SK-N-SH (cell line): ENCODE results near the gene PRKN. TPM values are rescaled to one million over a fixed set of nuclear protein-coding genes. Genes with fewer than 3 reads are reported as not detected.

ENCODE experiments used
- CTCF ChIA-PET: fragments of 300-600, 350-600 bp; formaldehyde crosslinking; extraction: SDS; loops from one replicate; lab custom pipeline; 2021; lab: Yijun Ruan, JAX
- POLR2A ChIA-PET: fragments of 350-600 bp; sonication (Branson Sonifier 250); formaldehyde crosslinking; extraction: SDS; loops from one replicate; lab custom pipeline; 2020; ENCODE audit warnings: antibody characterized with exemption, inconsistent platforms; lab: Yijun Ruan, JAX
- DNase-seq: peaks from one replicate; pipeline ENCODE4 v3.0.0; 2012
- H2AFZ ChIP-seq: fragments of 200-600 bp; sonication (generic); 2 replicates; pipeline ENCODE4 v1.8.1; 2016; ENCODE audit warnings: antibody characterized with exemption, mild to moderate bottlenecking, low read depth
- H3F3A ChIP-seq: fragments of 200-600 bp; sonication (generic); replicated peaks from 2 replicates; pipeline ENCODE3; 2016; ENCODE audit warnings: antibody characterized with exemption, mild to moderate bottlenecking; ENCODE audit not compliant: insufficient read depth
- H3K27ac ChIP-seq, 2 experiments: fragments of 200-500 bp in 1 of 2; fragments of 200-600 bp in 1 of 2; sonication (Bioruptor generic) in 1 of 2; sonication (generic), shearing (Covaris generic) in 1 of 2; 2 replicates each; pipeline versions ENCODE4 v1.5.1 to v1.6.1; 2014 to 2016; ENCODE audit warnings: low read depth in 2 of 2, inconsistent platforms in 1 of 2, low read length in 1 of 2, mild to moderate bottlenecking in 1 of 2, mixed read lengths in 1 of 2
- H3K27me3 ChIP-seq: fragments of 200-600 bp; sonication (generic), shearing (Covaris generic); 2 replicates; pipeline ENCODE4 v1.6.1; 2016; ENCODE audit warnings: mixed run types; ENCODE audit not compliant: insufficient read depth
- H3K36me3 ChIP-seq, 2 experiments: fragments of 200-500 bp in 1 of 2; fragments of 200-600 bp in 1 of 2; sonication (Bioruptor generic) in 1 of 2; sonication (generic) in 1 of 2; replicated peaks in 1 of 2; 2 replicates each; pipeline versions ENCODE3 to v1.5.1; 2014 to 2016; ENCODE audit warnings: low read length in 1 of 2, mild to moderate bottlenecking in 1 of 2; ENCODE audit not compliant: insufficient read depth in 2 of 2, control insufficient read depth in 1 of 2
- H3K4me1 ChIP-seq, 2 experiments: fragments of 200-500 bp in 1 of 2; fragments of 200-600 bp in 1 of 2; sonication (Bioruptor generic) in 1 of 2; sonication (generic), shearing (Covaris generic) in 1 of 2; 2 replicates each; pipeline versions ENCODE4 v1.5.1 to v1.6.1; 2014 to 2016; ENCODE audit warnings: low read depth in 1 of 2, low read length in 1 of 2, mixed run types in 1 of 2; ENCODE audit not compliant: insufficient read depth in 2 of 2, control insufficient read depth in 1 of 2
- H3K4me2 ChIP-seq: fragments of 200-600 bp; sonication (generic), shearing (Covaris generic); 2 replicates; pipeline ENCODE4 v1.6.1; 2017; ENCODE audit warnings: mixed run types
- H3K4me3 ChIP-seq, 2 experiments: fragments of 200-500 bp in 1 of 2; fragments of 200-600 bp in 1 of 2; sonication (Bioruptor generic) in 1 of 2; sonication (generic), shearing (Covaris generic) in 1 of 2; 2 replicates each; pipeline versions ENCODE4 v1.5.1 to v1.8.1; 2014 to 2016; ENCODE audit warnings: low read depth in 2 of 2, inconsistent platforms in 1 of 2, low read length in 1 of 2, mild to moderate bottlenecking in 1 of 2, mixed read lengths in 1 of 2, moderate library complexity in 1 of 2
- H3K79me2 ChIP-seq: fragments of 200-600 bp; sonication (generic); 2 replicates; pipeline ENCODE4 v1.8.1; 2017; ENCODE audit warnings: mild to moderate bottlenecking; ENCODE audit not compliant: insufficient read depth
- H3K9ac ChIP-seq: fragments of 200-600 bp; sonication (generic); 2 replicates; pipeline ENCODE4 v1.6.1; 2017; ENCODE audit warnings: mixed run types
- H3K9me2 ChIP-seq: fragments of 200-600 bp; sonication (generic); 2 replicates; pipeline ENCODE4 v1.6.1; 2017; ENCODE audit warnings: mixed run types
- H3K9me3 ChIP-seq: fragments of 200-600 bp; sonication (generic); 2 replicates; pipeline ENCODE4 v1.6.1; 2017; ENCODE audit warnings: mixed run types, mild to moderate bottlenecking, moderate library complexity
- H4K20me1 ChIP-seq: fragments of 200-600 bp; sonication (generic); 2 replicates; pipeline ENCODE4 v1.6.1; 2017; ENCODE audit warnings: mild to moderate bottlenecking, mixed run types; ENCODE audit not compliant: insufficient read depth
- GATA2 ChIP-seq: sonication (generic); formaldehyde crosslinking; IDR thresholded peaks from 2 replicates; pipeline ENCODE4 v1.5.0; 2020; ENCODE audit warnings: mild to moderate bottlenecking, missing genetic modification reagents
- NRF1 ChIP-seq: IDR thresholded peaks from 2 replicates; pipeline ENCODE4 v1.6.1; 2012; ENCODE audit warnings: low read depth, mild to moderate bottlenecking, low read length
- RAD21 ChIP-seq: IDR thresholded peaks from 2 replicates; pipeline ENCODE4 v1.6.1; 2012; ENCODE audit warnings: mild to moderate bottlenecking, low read length
- SMC3 ChIP-seq: IDR thresholded peaks from 2 replicates; pipeline ENCODE4 v1.6.1; 2012; ENCODE audit warnings: low read depth, low read length, improper control_type of control experiment
- TAF1 ChIP-seq: IDR thresholded peaks from 2 replicates; pipeline ENCODE4 v1.6.1; 2012; ENCODE audit warnings: low read depth, mild to moderate bottlenecking, low read length, moderate library complexity, borderline replicate concordance
- WGBS: methylation state at CpG from one replicate; pipeline ENCODE4 v1.1.6; 2017; ENCODE audit warnings: low lambda C conversion rate; 5-methylcytosine and 5-hydroxymethylcytosine counted together
- polyA plus RNA-seq, 3 experiments: library from polyadenylated mRNA; depleted of rRNA; stranded (reverse); fragments of >200 nt; gene quantifications; 2 replicates each; pipeline ENCODE4 v1.2.3, GENCODE V29; 2012
- TF ChIP-seq, protein P1 (sequence below): IDR thresholded peaks from 2 replicates; pipeline ENCODE4 v1.4.0; 2012; ENCODE audit warnings: low read depth, borderline replicate concordance
- TF ChIP-seq, protein P2 (sequence below): fragments of 200-600 bp; sonication (generic); IDR thresholded peaks from 2 replicates; pipeline ENCODE4 v1.6.1; 2017; ENCODE audit warnings: antibody characterized with exemption, mild to moderate bottlenecking, moderate library complexity

PRKN gene
- polyA plus RNA-seq, 1 of the 3 experiments (the other 2 are of a cell fraction) = 0.76 TPM

DNA sequence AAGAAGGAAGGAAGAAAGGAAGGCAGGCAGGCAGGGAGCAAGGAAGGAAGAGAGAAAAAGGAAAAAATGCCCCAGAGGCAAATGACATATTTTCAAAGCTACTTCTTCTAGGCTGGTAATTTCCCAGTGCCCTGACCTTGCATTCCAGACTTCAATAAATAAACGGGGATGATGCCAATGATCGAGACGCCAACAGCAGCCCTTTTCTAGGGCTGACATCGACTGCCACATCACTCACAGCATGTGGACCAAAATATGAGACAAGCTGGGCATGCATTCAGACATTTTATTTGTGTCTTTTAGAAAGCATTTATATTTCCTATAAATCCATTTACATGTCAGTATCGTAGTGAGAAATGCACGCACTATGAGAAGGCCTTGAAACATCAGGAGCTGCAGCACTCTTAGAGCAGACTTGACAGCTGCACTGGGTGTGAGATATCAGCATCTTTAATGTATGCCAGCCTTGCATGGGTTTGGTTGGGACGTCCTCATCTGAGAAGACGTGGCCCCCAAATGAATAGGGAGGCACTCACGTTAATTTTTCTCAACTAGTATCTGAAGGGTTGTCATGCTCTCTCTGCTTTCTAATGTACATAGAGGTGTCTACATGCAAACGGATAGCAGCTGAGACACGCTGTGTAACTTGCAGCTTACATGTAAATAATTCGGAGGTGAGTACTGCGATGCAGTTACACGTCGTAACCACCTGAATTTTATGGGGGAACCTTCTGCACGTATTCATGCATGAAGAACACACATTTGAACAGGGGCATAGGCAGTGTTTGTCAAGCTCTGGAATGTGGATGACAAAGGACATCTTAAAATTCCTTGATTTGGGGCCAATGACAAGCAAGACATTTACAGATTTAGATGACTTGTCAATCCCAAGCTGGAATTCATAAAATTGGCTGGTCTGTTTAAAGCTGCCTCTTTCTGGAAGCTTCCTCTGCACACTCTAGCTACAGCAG, 1304.6 kb downstream of the PRKN start:
- Histone ChIP-seq H3K36me3 (no peaks in the 10 kb centered on the region), H2AFZ (no peak overlapping the region), H3K9me2 (no peaks in the 10 kb centered on the region), H3K4me1 (peaks cover 0 to 2% of the 10 kb centered on the region in 2 experiments; a peak in 1 of 4 replicates), H3K27me3 (no peaks in the 10 kb centered on the region), H3K9ac (no peak overlapping the region), H3F3A (no peaks in the 10 kb centered on the region), H4K20me1 (no peaks in the 10 kb centered on the region), H3K27ac (no peak overlapping the region), H3K79me2 (no peaks in the 10 kb centered on the region), H3K9me3 (no peaks in the 10 kb centered on the region), H3K4me2 (no peak overlapping the region), H3K4me3 (no peak overlapping the region)
- no peak for DNase-seq
- 78% methylated on average over 16 of the region's 16 CpGs for WGBS
- POLR2A ChIA-PET = no interaction called here
- CTCF ChIA-PET = interaction anchor here (0.9 to 1.8 kb wide), 4 partner anchors 8 to 200 kb away, joined by 3 to 5 read pairs (median 3); no protein-coding TSS in a partner anchor
- TF ChIP-seq, protein P1, sequence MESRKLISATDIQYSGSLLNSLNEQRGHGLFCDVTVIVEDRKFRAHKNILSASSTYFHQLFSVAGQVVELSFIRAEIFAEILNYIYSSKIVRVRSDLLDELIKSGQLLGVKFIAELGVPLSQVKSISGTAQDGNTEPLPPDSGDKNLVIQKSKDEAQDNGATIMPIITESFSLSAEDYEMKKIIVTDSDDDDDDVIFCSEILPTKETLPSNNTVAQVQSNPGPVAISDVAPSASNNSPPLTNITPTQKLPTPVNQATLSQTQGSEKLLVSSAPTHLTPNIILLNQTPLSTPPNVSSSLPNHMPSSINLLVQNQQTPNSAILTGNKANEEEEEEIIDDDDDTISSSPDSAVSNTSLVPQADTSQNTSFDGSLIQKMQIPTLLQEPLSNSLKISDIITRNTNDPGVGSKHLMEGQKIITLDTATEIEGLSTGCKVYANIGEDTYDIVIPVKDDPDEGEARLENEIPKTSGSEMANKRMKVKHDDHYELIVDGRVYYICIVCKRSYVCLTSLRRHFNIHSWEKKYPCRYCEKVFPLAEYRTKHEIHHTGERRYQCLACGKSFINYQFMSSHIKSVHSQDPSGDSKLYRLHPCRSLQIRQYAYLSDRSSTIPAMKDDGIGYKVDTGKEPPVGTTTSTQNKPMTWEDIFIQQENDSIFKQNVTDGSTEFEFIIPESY = no peak
- no peak for TF ChIP-seq TAF1

DNA sequence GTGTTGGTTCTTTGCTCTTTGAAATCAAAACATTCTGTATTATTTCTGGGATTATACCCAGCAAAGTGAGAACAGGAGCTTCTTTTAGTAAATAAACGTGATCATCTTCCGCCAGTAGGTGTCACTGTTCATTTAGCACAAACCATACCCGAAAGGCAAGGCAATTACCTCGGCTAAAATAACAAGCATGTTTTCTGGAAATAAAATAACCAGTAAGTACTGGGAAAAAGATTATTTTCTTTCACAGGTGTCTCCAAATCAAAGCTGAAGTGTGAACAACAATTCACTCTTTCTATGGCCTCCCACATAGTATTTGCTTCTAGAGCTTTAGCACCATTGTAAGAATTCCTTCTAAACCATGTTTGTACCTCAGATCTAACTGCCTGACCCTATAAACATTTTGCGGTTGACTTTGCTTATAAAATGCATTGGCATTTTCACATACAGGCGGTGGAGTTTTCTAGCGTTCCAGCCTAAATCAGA, 1309.1 kb downstream of the PRKN start:
- POLR2A ChIA-PET = no interaction called here

More for the DNA sequence above, 1309.1 kb downstream of the PRKN start:
- Histone ChIP-seq H3K9me2 (no peaks in the 10 kb centered on the region), H3K36me3 (no peaks in the 10 kb centered on the region), H3K4me1 (peaks cover 0 to 22% of the 10 kb centered on the region in 2 experiments; a peak in 2 of 4 replicates), H3K27ac (peak overlapping the region in 1 of 2 experiments; percentile 70; a peak in 2 of 4 replicates), H2AFZ (no peak overlapping the region), H3K79me2 (no peaks in the 10 kb centered on the region), H4K20me1 (no peaks in the 10 kb centered on the region), H3K4me2 (no peak overlapping the region), H3K9ac (peak overlapping the region; percentile 21; the same call in 1 of the 2 replicates), H3K4me3 (no peak overlapping the region), H3F3A (no peaks in the 10 kb centered on the region), H3K9me3 (no peaks in the 10 kb centered on the region), H3K27me3 (no peaks in the 10 kb centered on the region)
- peak; percentile 61 for DNase-seq
- TF ChIP-seq SMC3 = peak; percentile 65
- TF ChIP-seq NRF1 = no peak
- TF ChIP-seq RAD21 = peak; percentile 85
- TF ChIP-seq GATA2 (CRISPR knock-in tag) = no peak
- TF ChIP-seq, protein P2, sequence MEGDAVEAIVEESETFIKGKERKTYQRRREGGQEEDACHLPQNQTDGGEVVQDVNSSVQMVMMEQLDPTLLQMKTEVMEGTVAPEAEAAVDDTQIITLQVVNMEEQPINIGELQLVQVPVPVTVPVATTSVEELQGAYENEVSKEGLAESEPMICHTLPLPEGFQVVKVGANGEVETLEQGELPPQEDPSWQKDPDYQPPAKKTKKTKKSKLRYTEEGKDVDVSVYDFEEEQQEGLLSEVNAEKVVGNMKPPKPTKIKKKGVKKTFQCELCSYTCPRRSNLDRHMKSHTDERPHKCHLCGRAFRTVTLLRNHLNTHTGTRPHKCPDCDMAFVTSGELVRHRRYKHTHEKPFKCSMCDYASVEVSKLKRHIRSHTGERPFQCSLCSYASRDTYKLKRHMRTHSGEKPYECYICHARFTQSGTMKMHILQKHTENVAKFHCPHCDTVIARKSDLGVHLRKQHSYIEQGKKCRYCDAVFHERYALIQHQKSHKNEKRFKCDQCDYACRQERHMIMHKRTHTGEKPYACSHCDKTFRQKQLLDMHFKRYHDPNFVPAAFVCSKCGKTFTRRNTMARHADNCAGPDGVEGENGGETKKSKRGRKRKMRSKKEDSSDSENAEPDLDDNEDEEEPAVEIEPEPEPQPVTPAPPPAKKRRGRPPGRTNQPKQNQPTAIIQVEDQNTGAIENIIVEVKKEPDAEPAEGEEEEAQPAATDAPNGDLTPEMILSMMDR = peak; percentile 82
- CTCF ChIA-PET = interaction anchor here (0.6 to 5.2 kb wide), 78 partner anchors 9 to 1821 kb away, joined by 3 to 52 read pairs (median 4); no protein-coding TSS in a partner anchor
- WGBS = 25% methylated on average over 7 of the region's 7 CpGs
